A549 (cell line): Measurements from ENCODE around the gene CLN6. TPM values are rescaled to one million over a fixed set of nuclear protein-coding genes. Genes with fewer than 3 reads are reported as not detected.
"Not testable (repeated sequence)": the region's sequence is repeated elsewhere in the genome, so short reads cannot be mapped to it uniquely, and the experiment has no call there.

Source experiments
- ATAC-seq, 2 experiments: fragments of 200-7000 bp in 1 of 2; fragments of >200 bp in 1 of 2; cut with Nextera tagmentation in 1 of 2; cut with Tn5 transposase in 1 of 2; 3 replicates each; pipeline versions ENCODE4 v1.8.0 to v1.9.1; 2018 to 2020; ENCODE audit warnings: mild to moderate bottlenecking in 1 of 2, moderate library complexity in 1 of 2
- CTCF ChIA-PET: fragments of 300-600 bp; sonication (Branson Sonifier 250); formaldehyde crosslinking; extraction: SDS; loops from one replicate; lab custom pipeline; 2021; ENCODE audit warnings: antibody characterized with exemption, inconsistent platforms; lab: Yijun Ruan, JAX
- POLR2A ChIA-PET: fragments of 350-600 bp; formaldehyde crosslinking; extraction: SDS; loops from one replicate; lab custom pipeline; 2021; ENCODE audit warnings: antibody characterized with exemption, inconsistent platforms; lab: Yijun Ruan, JAX
- DNase-seq, 2 experiments: peaks; one replicate each; pipeline versions ENCODE4 v3.0.0 to v3.0.0-alpha.2; 2011 to 2016; ENCODE audit warnings: low read depth in 1 of 2, low spot score in 1 of 2
- FAIRE-seq: peaks from 2 replicates; lab custom pipeline; 2011; peaks lifted over from hg19 to GRCh38; lab: Jason Lieb, UNC
- H3K27ac ChIP-seq, 2 experiments: fragments of >200 bp; sonication (Bioruptor Twin); formaldehyde crosslinking; 3 replicates each; pipeline ENCODE4 v1.5.1; 2016 to 2017
- H3K4me1 ChIP-seq: fragments of >200 bp; sonication (Bioruptor Twin); formaldehyde crosslinking; 3 replicates; pipeline ENCODE4 v1.6.1; 2016
- H3K4me2 ChIP-seq: fragments of >200 bp; sonication (Bioruptor Twin); formaldehyde crosslinking; 3 replicates; pipeline ENCODE4 v1.6.1; 2016
- H3K4me3 ChIP-seq: fragments of >200 bp; sonication (Bioruptor Twin); formaldehyde crosslinking; 3 replicates; pipeline ENCODE4 v1.5.1; 2016
- H3K9me3 ChIP-seq: fragments of >200 bp; sonication (Bioruptor Twin); formaldehyde crosslinking; 3 replicates; pipeline ENCODE4 v1.6.1; 2016
- BHLHE40 ChIP-seq: IDR thresholded peaks from 2 replicates; pipeline ENCODE4 v1.6.1; 2012; ENCODE audit warnings: low read depth, low read length, inconsistent platforms
- CBX8 ChIP-seq: fragments of 200-600 bp; sonication (generic); IDR thresholded peaks from 2 replicates; pipeline ENCODE4 v1.6.1; 2016
- CEBPB ChIP-seq, 2 experiments: fragments of >200 bp in 1 of 2; sonication (Bioruptor Twin) in 1 of 2; formaldehyde crosslinking in 1 of 2; IDR thresholded peaks; 2 replicates each; pipeline ENCODE4 v1.6.1; 2012 to 2016
- CHD2 ChIP-seq: fragments of 150-350 bp; IDR thresholded peaks from 2 replicates; pipeline ENCODE4 v1.6.1; 2014; ENCODE audit warnings: low read length; ENCODE audit not compliant: partially characterized antibody
- CHD4 ChIP-seq: fragments of 200-600 bp; sonication (generic); IDR thresholded peaks from 2 replicates; pipeline ENCODE4 v1.6.1; 2016; ENCODE audit warnings: antibody characterized with exemption, mild to moderate bottlenecking, borderline replicate concordance
- EHF ChIP-seq: fragments of 250-450 bp; sonication (Bioruptor Pico); IDR thresholded peaks from 2 replicates; pipeline ENCODE4 v1.5.0; 2020; ENCODE audit warnings: mild to moderate bottlenecking
- EP300 ChIP-seq, 2 experiments: fragments of >200 bp; sonication (Bioruptor Twin); formaldehyde crosslinking; IDR thresholded peaks; 2 replicates in 1 of 2; 3 replicates in 1 of 2; pipeline ENCODE4 v1.6.1; 2016 to 2017
- FOSL2 ChIP-seq, 2 experiments: fragments of 450-650 bp in 1 of 2; fragments of >200 bp in 1 of 2; sonication (Bioruptor Twin) in 1 of 2; formaldehyde crosslinking; IDR thresholded peaks; 2 replicates each; pipeline versions ENCODE4 v1.5.0 to v1.6.1; 2016 to 2020; ENCODE audit warnings: mild to moderate bottlenecking in 1 of 2, moderate library complexity in 1 of 2
- HDAC2 ChIP-seq: fragments of 200-600 bp; sonication (generic); IDR thresholded peaks from 2 replicates; pipeline ENCODE4 v1.6.1; 2016
- HOXB13 ChIP-seq: fragments of 250-450 bp; sonication (Bioruptor Pico); IDR thresholded peaks from 2 replicates; pipeline ENCODE4 v1.5.0; 2020; ENCODE audit warnings: low read depth, mild to moderate bottlenecking, moderate library complexity
- JUNB ChIP-seq: fragments of >200 bp; sonication (Bioruptor Twin); formaldehyde crosslinking; IDR thresholded peaks from 2 replicates; pipeline ENCODE4 v1.6.1; 2016
- MAZ ChIP-seq: fragments of 150-350 bp; IDR thresholded peaks from 2 replicates; pipeline ENCODE4 v1.6.1; 2014; ENCODE audit warnings: antibody characterized with exemption, low read depth, low read length, borderline replicate concordance
- PHF8 ChIP-seq: fragments of 200-600 bp; sonication (generic); IDR thresholded peaks from 2 replicates; pipeline ENCODE4 v1.6.1; 2016; ENCODE audit warnings: low read depth, mild to moderate bottlenecking, antibody characterized with exemption, moderate library complexity, borderline replicate concordance
- POLR2AphosphoS2 ChIP-seq: conservative IDR thresholded peaks from 2 replicates; pipeline ENCODE4 v1.6.1; 2012; ENCODE audit warnings: low read length, improper control_type of control experiment, inconsistent platforms
- RAD21 ChIP-seq, 2 experiments: fragments of >200 bp in 1 of 2; sonication (Bioruptor Twin) in 1 of 2; formaldehyde crosslinking in 1 of 2; IDR thresholded peaks in 1 of 2; conservative IDR thresholded peaks in 1 of 2; 2 replicates in 1 of 2; 3 replicates in 1 of 2; pipeline ENCODE4 v1.6.1; 2012 to 2018; ENCODE audit warnings: inconsistent platforms in 1 of 2
- TFCP2L1 ChIP-seq: fragments of 250-450 bp; sonication (Bioruptor Pico); IDR thresholded peaks from 2 replicates; pipeline ENCODE4 v1.5.0; 2021; ENCODE audit warnings: mild to moderate bottlenecking
- ZFP36 ChIP-seq: fragments of 450-650 bp; IDR thresholded peaks from 2 replicates; pipeline ENCODE4 v1.6.1; 2014; ENCODE audit warnings: borderline replicate concordance; ENCODE audit not compliant: partially characterized antibody
- WGBS: methylation state at CpG from one replicate; pipeline ENCODE4 v1.1.6; 2017; ENCODE audit errors: missing lambda C conversion rate; 5-methylcytosine and 5-hydroxymethylcytosine counted together
- polyA plus RNA-seq, 4 experiments: library from polyadenylated mRNA; depleted of rRNA in 3 of 4; stranded (reverse); fragments of >200 nt; fragmentation: RNase III in 1 of 4; extraction: RNeasy Plus Mini Kit Qiagen cat#74134 plus additional on column Dnase treatment in 1 of 4; gene quantifications; 2 replicates in 3 of 4; 3 replicates in 1 of 4; pipeline ENCODE4 v1.2.3, GENCODE V29; 2011 to 2017
- TF ChIP-seq, protein P1 (sequence below): IDR thresholded peaks from 2 replicates; pipeline ENCODE4 v1.6.1; 2012
- TF ChIP-seq, protein P2 (sequence below): fragments of 450-650 bp; IDR thresholded peaks from 2 replicates; pipeline ENCODE4 v1.6.1; 2014; ENCODE audit warnings: antibody characterized with exemption
- TF ChIP-seq, protein P3 (sequence below): fragments of 200-600 bp; sonication (generic); IDR thresholded peaks from 2 replicates; pipeline ENCODE4 v1.6.1; 2016; ENCODE audit warnings: antibody characterized with exemption, mild to moderate bottlenecking, moderate library complexity
- TF ChIP-seq, protein P4 (sequence below): IDR thresholded peaks from 2 replicates; pipeline ENCODE4 v1.6.1; 2012

Gene CLN6
- polyA plus RNA-seq, 2 of the 4 experiments (the other 2 are of a cell fraction), result 47.5 to 69.7 TPM

DNA sequence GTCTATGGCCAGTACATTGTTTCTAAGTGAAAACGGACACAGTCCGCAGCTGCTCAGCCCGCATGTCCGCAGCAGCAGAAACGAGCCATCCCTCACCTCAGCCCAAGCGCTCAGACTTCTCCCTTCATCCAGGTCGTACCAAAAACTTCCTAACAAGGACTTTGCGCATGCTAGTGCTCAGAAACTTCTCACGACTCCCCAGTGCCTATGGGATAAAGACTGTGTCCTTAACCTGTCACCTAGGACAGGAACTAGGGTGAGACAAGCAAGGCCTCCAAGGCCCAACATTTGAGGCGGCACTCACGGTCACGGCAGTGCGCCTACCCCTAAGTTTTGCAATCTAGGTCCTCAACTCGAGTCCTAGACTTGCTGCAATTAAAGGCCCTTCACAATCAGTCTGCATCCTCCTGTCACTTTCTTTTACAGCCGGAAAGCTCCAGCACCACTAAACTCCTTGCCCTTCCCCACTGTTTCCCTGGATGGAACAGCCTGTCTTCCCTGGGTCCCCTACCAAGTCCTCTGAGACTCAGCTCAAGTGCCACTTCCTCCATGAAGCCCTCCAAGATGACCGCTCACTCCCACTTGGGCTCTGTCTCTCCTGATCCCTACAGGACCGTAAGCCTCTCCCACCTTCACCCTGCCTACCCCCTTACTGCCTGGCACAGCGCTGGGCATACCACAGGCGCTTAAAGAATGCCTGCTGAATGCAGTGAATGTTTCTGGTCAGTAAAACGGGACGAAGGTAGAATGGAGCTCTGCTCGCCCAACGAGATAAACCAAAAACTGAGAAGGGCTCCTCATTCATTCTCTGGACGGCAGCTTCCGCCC is 1.2 kb downstream of the CLN6 start:
- FAIRE-seq (no peak), DNase-seq (peak in 1 of 2 experiments; percentile 26)
- Histone ChIP-seq H3K4me3 (peak overlapping the region; percentile 67), H3K4me2 (peak overlapping the region; percentile 80), H3K27ac (peak overlapping the region; percentile 94 to 96)
- 45% methylated on average over 25 of the region's 25 CpGs for WGBS
- CTCF ChIA-PET, result interaction anchor here (1.3 to 2.1 kb wide), 4 partner anchors 10 to 78 kb away, joined by 4 to 8 read pairs (median 6); no protein-coding TSS in a partner anchor
- TF ChIP-seq EP300 (IDR thresholded peaks at IDR 0.05) (no peak), CHD4 (no peak), RAD21 (conservative IDR thresholded peaks at IDR 0.05 in 1 of 2, IDR thresholded peaks at IDR 0.05 in 1 of 2) (no peak), CBX8 (no peak), EHF (CRISPR knock-in tag) (no peak), ZFP36 (peak; percentile 99)
- TF ChIP-seq, protein P1, sequence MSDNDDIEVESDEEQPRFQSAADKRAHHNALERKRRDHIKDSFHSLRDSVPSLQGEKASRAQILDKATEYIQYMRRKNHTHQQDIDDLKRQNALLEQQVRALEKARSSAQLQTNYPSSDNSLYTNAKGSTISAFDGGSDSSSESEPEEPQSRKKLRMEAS, result no peak
- TF ChIP-seq, all 56 proteins: peak for 1
- peak; percentile 2 to 13; a peak in 3 of 6 replicates for ATAC-seq
- peaks cover 25% of the 10 kb centered on the region for H3K4me1 ChIP-seq
- H3K9me3 ChIP-seq, result no peaks in the 10 kb centered on the region
- POLR2A ChIA-PET, result interaction anchor here (0.6 to 2.7 kb wide), 2 partner anchors 49 to 163 kb away, joined by 6 to 12 read pairs; partner anchors contain the start of gene FEM1B

DNA sequence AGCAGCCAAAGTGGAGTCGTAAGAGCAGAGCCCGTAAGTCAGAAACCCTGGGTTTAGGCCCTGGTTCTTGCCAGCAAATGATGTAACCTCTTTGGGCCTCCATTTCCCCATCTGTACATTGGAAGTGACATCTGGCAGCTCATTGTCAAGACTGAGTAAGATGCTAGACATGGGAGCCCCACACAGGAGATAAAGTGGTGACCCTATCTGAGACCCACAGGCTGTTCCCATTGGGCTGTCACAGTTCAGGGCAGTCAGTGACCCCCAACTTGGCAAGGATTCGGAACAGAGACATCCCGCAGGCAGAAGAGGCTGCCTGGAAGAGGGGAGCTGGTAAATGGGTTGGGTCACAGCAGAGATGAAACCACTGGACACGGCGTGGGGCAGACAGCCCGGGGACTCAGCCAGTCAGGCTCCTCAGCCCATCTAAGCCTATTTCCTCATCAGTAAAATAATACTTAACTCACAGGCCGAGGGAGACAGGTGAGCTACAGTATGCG is 1.8 kb downstream of the CLN6 start:
- peak overlapping the region; percentile 67; the same call in 2 of the 3 replicates for H3K4me3 ChIP-seq
- DNase-seq (no peak), ATAC-seq (no peak), FAIRE-seq (no peak)
- ChIA-PET CTCF (interaction anchor here (1.0 to 2.1 kb wide), 6 partner anchors 9 to 648 kb away, joined by 3 to 10 read pairs (median 6); no protein-coding TSS in a partner anchor), POLR2A (interaction anchor here (0.6 to 2.7 kb wide), 2 partner anchors 50 to 163 kb away, joined by 6 to 12 read pairs; partner anchors contain the start of gene FEM1B)
- H3K4me1 ChIP-seq, result peaks cover 23% of the 10 kb centered on the region
- 83% methylated on average over 9 of the region's 9 CpGs for WGBS
- H3K4me2 ChIP-seq, result peak overlapping the region; percentile 80
- H3K9me3 ChIP-seq, result no peaks in the 10 kb centered on the region
- peak overlapping the region in 1 of 2 experiments; percentile 94; a peak in 3 of 6 replicates for H3K27ac ChIP-seq
- TF ChIP-seq, protein P2, sequence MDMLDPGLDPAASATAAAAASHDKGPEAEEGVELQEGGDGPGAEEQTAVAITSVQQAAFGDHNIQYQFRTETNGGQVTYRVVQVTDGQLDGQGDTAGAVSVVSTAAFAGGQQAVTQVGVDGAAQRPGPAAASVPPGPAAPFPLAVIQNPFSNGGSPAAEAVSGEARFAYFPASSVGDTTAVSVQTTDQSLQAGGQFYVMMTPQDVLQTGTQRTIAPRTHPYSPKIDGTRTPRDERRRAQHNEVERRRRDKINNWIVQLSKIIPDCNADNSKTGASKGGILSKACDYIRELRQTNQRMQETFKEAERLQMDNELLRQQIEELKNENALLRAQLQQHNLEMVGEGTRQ, result no peak
- TF ChIP-seq FOSL2 (IDR thresholded peaks at IDR 0.05) (no peak), FOSL2 (CRISPR knock-in tag; IDR thresholded peaks at IDR 0.05) (no peak), JUNB (no peak), CEBPB (IDR thresholded peaks at IDR 0.05) (no peak), HOXB13 (CRISPR knock-in tag) (no peak), PHF8 (no peak), EP300 (IDR thresholded peaks at IDR 0.05) (no peak), BHLHE40 (no peak), MAZ (no peak), CHD2 (no peak), ZFP36 (no peak), TFCP2L1 (CRISPR knock-in tag) (no peak), POLR2AphosphoS2 (no peak), HDAC2 (no peak)
- TF ChIP-seq, protein P3, sequence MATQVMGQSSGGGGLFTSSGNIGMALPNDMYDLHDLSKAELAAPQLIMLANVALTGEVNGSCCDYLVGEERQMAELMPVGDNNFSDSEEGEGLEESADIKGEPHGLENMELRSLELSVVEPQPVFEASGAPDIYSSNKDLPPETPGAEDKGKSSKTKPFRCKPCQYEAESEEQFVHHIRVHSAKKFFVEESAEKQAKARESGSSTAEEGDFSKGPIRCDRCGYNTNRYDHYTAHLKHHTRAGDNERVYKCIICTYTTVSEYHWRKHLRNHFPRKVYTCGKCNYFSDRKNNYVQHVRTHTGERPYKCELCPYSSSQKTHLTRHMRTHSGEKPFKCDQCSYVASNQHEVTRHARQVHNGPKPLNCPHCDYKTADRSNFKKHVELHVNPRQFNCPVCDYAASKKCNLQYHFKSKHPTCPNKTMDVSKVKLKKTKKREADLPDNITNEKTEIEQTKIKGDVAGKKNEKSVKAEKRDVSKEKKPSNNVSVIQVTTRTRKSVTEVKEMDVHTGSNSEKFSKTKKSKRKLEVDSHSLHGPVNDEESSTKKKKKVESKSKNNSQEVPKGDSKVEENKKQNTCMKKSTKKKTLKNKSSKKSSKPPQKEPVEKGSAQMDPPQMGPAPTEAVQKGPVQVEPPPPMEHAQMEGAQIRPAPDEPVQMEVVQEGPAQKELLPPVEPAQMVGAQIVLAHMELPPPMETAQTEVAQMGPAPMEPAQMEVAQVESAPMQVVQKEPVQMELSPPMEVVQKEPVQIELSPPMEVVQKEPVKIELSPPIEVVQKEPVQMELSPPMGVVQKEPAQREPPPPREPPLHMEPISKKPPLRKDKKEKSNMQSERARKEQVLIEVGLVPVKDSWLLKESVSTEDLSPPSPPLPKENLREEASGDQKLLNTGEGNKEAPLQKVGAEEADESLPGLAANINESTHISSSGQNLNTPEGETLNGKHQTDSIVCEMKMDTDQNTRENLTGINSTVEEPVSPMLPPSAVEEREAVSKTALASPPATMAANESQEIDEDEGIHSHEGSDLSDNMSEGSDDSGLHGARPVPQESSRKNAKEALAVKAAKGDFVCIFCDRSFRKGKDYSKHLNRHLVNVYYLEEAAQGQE, result no peak
- TF ChIP-seq, protein P4, sequence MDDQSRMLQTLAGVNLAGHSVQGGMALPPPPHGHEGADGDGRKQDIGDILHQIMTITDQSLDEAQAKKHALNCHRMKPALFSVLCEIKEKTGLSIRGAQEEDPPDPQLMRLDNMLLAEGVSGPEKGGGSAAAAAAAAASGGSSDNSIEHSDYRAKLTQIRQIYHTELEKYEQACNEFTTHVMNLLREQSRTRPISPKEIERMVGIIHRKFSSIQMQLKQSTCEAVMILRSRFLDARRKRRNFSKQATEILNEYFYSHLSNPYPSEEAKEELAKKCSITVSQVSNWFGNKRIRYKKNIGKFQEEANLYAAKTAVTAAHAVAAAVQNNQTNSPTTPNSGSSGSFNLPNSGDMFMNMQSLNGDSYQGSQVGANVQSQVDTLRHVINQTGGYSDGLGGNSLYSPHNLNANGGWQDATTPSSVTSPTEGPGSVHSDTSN, result no peak
- TF ChIP-seq, protein P1, result no peak

DNA sequence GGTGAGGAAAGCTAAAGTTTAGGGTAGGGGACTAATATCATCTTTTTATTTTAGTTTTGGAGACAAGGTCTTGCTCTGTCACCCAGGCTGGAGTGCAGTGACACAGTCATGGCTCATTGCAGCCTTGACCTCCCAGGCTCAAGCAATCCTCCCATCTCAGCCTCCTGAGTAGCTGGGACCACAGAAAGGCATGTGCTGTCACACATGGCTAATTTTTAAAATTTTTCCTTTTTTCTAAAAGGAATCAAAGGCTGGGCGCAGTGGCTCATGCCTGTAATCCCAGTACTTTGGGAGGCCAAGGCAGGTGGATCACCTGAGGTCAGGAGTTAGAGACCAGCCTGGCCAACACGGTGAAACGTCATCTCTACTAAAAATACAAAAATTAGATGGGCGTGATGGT is 4.1 kb downstream of the CLN6 start:
- H3K27ac ChIP-seq, ATAC-seq, DNase-seq, H3K4me3 ChIP-seq, H3K9me3 ChIP-seq, POLR2A ChIA-PET, H3K4me2 ChIP-seq, FAIRE-seq: not testable (repeated sequence)
- 90% methylated on average over 4 of the region's 4 CpGs for WGBS
- CTCF ChIA-PET, result interaction anchor here (1.1 to 3.2 kb wide), 4 partner anchors 9 to 650 kb away, joined by 4 to 15 read pairs (median 7); no protein-coding TSS in a partner anchor
- H3K4me1 ChIP-seq, result peaks cover 17% of the 10 kb centered on the region
